CD14-positive monocyte (primary cell): ENCODE measurements around the gene UGT1A5. TPM values are rescaled to one million over a fixed set of nuclear protein-coding genes. Genes with fewer than 3 reads are reported as not detected.

Source experiments
- DNase-seq, 3 donors: peaks; one replicate each; pipeline ENCODE4 v3.0.0-alpha.2; 2011 to 2022
- H2AFZ ChIP-seq: 2 replicates; pipeline ENCODE4 v1.6.0; 2012; ENCODE audit warnings: mild to moderate bottlenecking, low read depth, low read length, inconsistent platforms; ENCODE audit not compliant: insufficient read depth, poor library complexity, severe bottlenecking
- H3K27ac ChIP-seq, 2 donors: 1 replicate in 1 of 2; 2 replicates in 1 of 2; pipeline ENCODE4 v1.5.1; 2012 to 2013; ENCODE audit warnings: low read length in 2 of 2, control low read depth in 1 of 2, inconsistent platforms in 1 of 2, low read depth in 1 of 2, mild to moderate bottlenecking in 1 of 2
- H3K27me3 ChIP-seq, 2 donors: one replicate each; pipeline versions ENCODE4 v1.6.0 to v1.6.1; 2011 to 2013; ENCODE audit warnings: low read length in 2 of 2; ENCODE audit not compliant: control insufficient read depth in 2 of 2, insufficient read depth in 2 of 2
- H3K36me3 ChIP-seq, 2 donors: replicated peaks in 1 of 2; 1 replicate in 1 of 2; 2 replicates in 1 of 2; pipeline versions ENCODE4 v1.5.1 to v1.6.1; 2012 to 2013; ENCODE audit warnings: low read length in 2 of 2, control low read depth in 1 of 2, inconsistent platforms in 1 of 2, mild to moderate bottlenecking in 1 of 2; ENCODE audit not compliant: insufficient read depth in 2 of 2, control insufficient read depth in 1 of 2
- H3K4me1 ChIP-seq, 2 donors: 1 replicate in 1 of 2; 2 replicates in 1 of 2; pipeline versions ENCODE4 v1.5.1 to v1.6.1; 2012 to 2013; ENCODE audit warnings: low read length in 2 of 2, control low read depth in 1 of 2, inconsistent platforms in 1 of 2, mild to moderate bottlenecking in 1 of 2, moderate library complexity in 1 of 2; ENCODE audit not compliant: insufficient read depth in 2 of 2, control insufficient read depth in 1 of 2
- H3K4me2 ChIP-seq: replicated peaks from 2 replicates; pipeline ENCODE3; 2012; ENCODE audit warnings: low read length, moderate library complexity, mild to moderate bottlenecking; ENCODE audit not compliant: poor library complexity, severe bottlenecking; ENCODE audit errors: extremely low read depth
- H3K4me3 ChIP-seq, 3 experiments: fragments of 200-600 bp in 1 of 3; sonication (generic) in 1 of 3; replicated peaks in 1 of 3; 1 replicate in 2 of 3; 2 replicates in 1 of 3; pipeline ENCODE4 v1.5.1; 2011 to 2013; ENCODE audit warnings: low read length in 3 of 3, mild to moderate bottlenecking in 3 of 3, control low read depth in 2 of 3, low read depth in 2 of 3, inconsistent platforms in 1 of 3, moderate library complexity in 1 of 3
- H3K79me2 ChIP-seq: 2 replicates; pipeline ENCODE4 v1.6.0; 2012; ENCODE audit warnings: mild to moderate bottlenecking, control low read depth, inconsistent platforms, low read length, moderate library complexity; ENCODE audit not compliant: insufficient read depth
- H3K9ac ChIP-seq: 2 replicates; pipeline ENCODE4 v1.6.0; 2017; ENCODE audit warnings: low read length, mild to moderate bottlenecking; ENCODE audit not compliant: insufficient read depth, poor library complexity, severe bottlenecking
- H3K9me3 ChIP-seq, 2 donors: replicated peaks in 1 of 2; 1 replicate in 1 of 2; 2 replicates in 1 of 2; pipeline versions ENCODE4 v1.5.1 to v1.6.1; 2012 to 2013; ENCODE audit warnings: low read length in 2 of 2, control low read depth in 1 of 2; ENCODE audit not compliant: control insufficient read depth in 1 of 2, insufficient read depth in 1 of 2
- H4K20me1 ChIP-seq: 2 replicates; pipeline ENCODE4 v1.6.0; 2012; ENCODE audit warnings: mild to moderate bottlenecking, low read length, control low read depth, moderate library complexity; ENCODE audit not compliant: insufficient read depth
- H3K27ac Mint-ChIP-seq, 7 donors: one replicate each; pipeline ENCODE4 v1.8.0; 2020; ENCODE audit warnings: mild to moderate bottlenecking in 7 of 7, mixed read lengths in 7 of 7, moderate library complexity in 6 of 7, inconsistent platforms in 2 of 7
- H3K27me3 Mint-ChIP-seq, 3 donors: one replicate each; pipeline ENCODE4 v1.8.0; 2021 to 2022; ENCODE audit warnings: low read depth in 3 of 3, mild to moderate bottlenecking in 3 of 3, mixed read lengths in 3 of 3, moderate library complexity in 3 of 3, inconsistent platforms in 1 of 3
- H3K36me3 Mint-ChIP-seq, 2 donors: one replicate each; pipeline ENCODE4 v1.8.0; 2020; ENCODE audit warnings: mixed read lengths in 2 of 2, inconsistent platforms in 1 of 2, mild to moderate bottlenecking in 1 of 2
- H3K4me1 Mint-ChIP-seq: one replicate; pipeline ENCODE4 v1.8.0; 2020; ENCODE audit warnings: mild to moderate bottlenecking, mixed read lengths
- H3K4me3 Mint-ChIP-seq, 2 donors: one replicate each; pipeline ENCODE4 v1.8.0; 2020; ENCODE audit warnings: mild to moderate bottlenecking in 2 of 2, mixed read lengths in 2 of 2, moderate library complexity in 1 of 2
- H3K9me3 Mint-ChIP-seq, 7 donors: one replicate each; pipeline ENCODE4 v1.8.0; 2020 to 2022; ENCODE audit warnings: mixed read lengths in 7 of 7, mild to moderate bottlenecking in 6 of 7, moderate library complexity in 6 of 7, inconsistent platforms in 2 of 7
- WGBS: methylation state at CpG from one replicate; pipeline ENCODE4 v1.1.5; 2013; ENCODE audit warnings: missing lambda C conversion rate; ENCODE audit not compliant: insufficient coverage; 5-methylcytosine and 5-hydroxymethylcytosine counted together
- intact Hi-C, 2 donors: fragments of 100-400 bp; cut with micrococcal nuclease; formaldehyde crosslinking; loops; one replicate each; pipeline versions ENCODE4 v1.15.0 to v1.15.1; 2023
- polyA plus RNA-seq, 3 donors: library from polyadenylated mRNA; depleted of rRNA in 1 of 3; unstranded in 2 of 3; stranded (reverse) in 1 of 3; fragments of 300-500 nt in 2 of 3; fragments of >200 nt in 1 of 3; fragmentation: Illumina TruSeq in 2 of 3; gene quantifications; 1 replicate in 2 of 3; 2 replicates in 1 of 3; pipeline ENCODE4 v1.2.3, GENCODE V29; 2012 to 2021
- TF ChIP-seq, protein P1 (sequence below): fragments of 200-600 bp; IDR thresholded peaks from one replicate; pipeline ENCODE4 v1.8.0; 2022; ENCODE audit warnings: antibody characterized with exemption, mild to moderate bottlenecking

UGT1A5 gene
- polyA plus RNA-seq, 3 donors, result not detected

DNA sequence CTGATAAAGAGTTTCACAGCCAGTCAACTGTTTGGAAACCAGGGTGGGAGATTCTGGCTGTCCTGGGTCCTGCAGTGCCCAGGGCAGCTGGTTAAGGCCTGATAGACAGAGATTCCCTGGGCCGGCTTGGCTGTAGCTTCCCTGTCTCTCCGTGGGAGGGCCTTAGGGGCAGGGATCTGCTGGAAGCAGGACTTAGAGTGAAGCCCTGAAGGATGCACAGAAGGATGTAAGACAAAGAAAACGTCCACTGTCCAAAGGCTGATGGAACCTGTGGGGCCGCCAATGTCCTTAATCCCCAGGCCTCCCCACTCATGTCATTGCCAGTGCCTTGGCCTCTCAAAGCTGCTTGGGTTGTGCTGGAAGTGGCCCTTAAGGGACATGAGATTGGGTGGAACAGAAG is 98.4 kb downstream of the UGT1A5 start:
- Histone ChIP-seq H4K20me1 (no peaks in the 10 kb centered on the region), H2AFZ (no peak overlapping the region), H3K4me2 (no peak overlapping the region), H3K4me1 (no peaks in the 10 kb centered on the region), H3K36me3 (no peaks in the 10 kb centered on the region), H3K27ac (no peak overlapping the region), H3K27me3 (no peaks in the 10 kb centered on the region), H3K9me3 (no peaks in the 10 kb centered on the region), H3K79me2 (no peaks in the 10 kb centered on the region), H3K4me3 (no peak overlapping the region), H3K9ac (no peak overlapping the region)
- TF ChIP-seq, protein P1, sequence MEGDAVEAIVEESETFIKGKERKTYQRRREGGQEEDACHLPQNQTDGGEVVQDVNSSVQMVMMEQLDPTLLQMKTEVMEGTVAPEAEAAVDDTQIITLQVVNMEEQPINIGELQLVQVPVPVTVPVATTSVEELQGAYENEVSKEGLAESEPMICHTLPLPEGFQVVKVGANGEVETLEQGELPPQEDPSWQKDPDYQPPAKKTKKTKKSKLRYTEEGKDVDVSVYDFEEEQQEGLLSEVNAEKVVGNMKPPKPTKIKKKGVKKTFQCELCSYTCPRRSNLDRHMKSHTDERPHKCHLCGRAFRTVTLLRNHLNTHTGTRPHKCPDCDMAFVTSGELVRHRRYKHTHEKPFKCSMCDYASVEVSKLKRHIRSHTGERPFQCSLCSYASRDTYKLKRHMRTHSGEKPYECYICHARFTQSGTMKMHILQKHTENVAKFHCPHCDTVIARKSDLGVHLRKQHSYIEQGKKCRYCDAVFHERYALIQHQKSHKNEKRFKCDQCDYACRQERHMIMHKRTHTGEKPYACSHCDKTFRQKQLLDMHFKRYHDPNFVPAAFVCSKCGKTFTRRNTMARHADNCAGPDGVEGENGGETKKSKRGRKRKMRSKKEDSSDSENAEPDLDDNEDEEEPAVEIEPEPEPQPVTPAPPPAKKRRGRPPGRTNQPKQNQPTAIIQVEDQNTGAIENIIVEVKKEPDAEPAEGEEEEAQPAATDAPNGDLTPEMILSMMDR, result no peak
- Mint-ChIP-seq H3K9me3 (peaks cover 0 to 6% (median 2%) of the 10 kb centered on the region in 7 donors), H3K4me3 (no peak overlapping the region), H3K36me3 (no peaks in the 10 kb centered on the region), H3K4me1 (no peaks in the 10 kb centered on the region), H3K27ac (no peak overlapping the region), H3K27me3 (peaks cover 2 to 7% (median 5%) of the 10 kb centered on the region in 3 donors)
- intact Hi-C loops, result no loop called here
- whole genome bisulfite sequencing, result 92% methylated on average over 2 of the region's 4 CpGs
- no peak for DNase-seq

GRCh38 chr2:233811732-233812131 is 99.0 kb downstream of the UGT1A5 start:
- intact Hi-C loops, result no loop called here

More at GRCh38 chr2:233811732-233812131, 99.0 kb downstream of the UGT1A5 start:
- Mint-ChIP-seq H3K9me3 (peaks cover 0 to 6% (median 2%) of the 10 kb centered on the region in 7 donors), H3K27me3 (peaks cover 2 to 8% (median 7%) of the 10 kb centered on the region in 3 donors), H3K4me3 (no peak overlapping the region), H3K36me3 (no peaks in the 10 kb centered on the region), H3K4me1 (no peaks in the 10 kb centered on the region), H3K27ac (peak overlapping the region in 1 of 7 donors; percentile 61)
- Histone ChIP-seq H3K4me1 (no peaks in the 10 kb centered on the region), H3K4me3 (no peak overlapping the region), H3K79me2 (no peaks in the 10 kb centered on the region), H3K4me2 (no peak overlapping the region), H2AFZ (no peak overlapping the region), H3K9ac (no peak overlapping the region), H4K20me1 (no peaks in the 10 kb centered on the region), H3K27ac (no peak overlapping the region), H3K9me3 (no peaks in the 10 kb centered on the region), H3K36me3 (no peaks in the 10 kb centered on the region), H3K27me3 (no peaks in the 10 kb centered on the region)
- no peak for DNase-seq
- TF ChIP-seq, protein P1, result no peak
- 100% methylated on average over 1 of the region's 8 CpGs for WGBS
